T-cell (primary cell): Measurements from ENCODE around the gene IFT27. TPM values are rescaled to one million over a fixed set of nuclear protein-coding genes. Genes with fewer than 3 reads are reported as not detected.

Source experiments
- ATAC-seq, 4 experiments: fragments of 200-7000 bp in 3 of 4; fragments of 150-1000 bp in 1 of 4; cut with Tn5 transposase; replicated peaks in 1 of 4; 1 replicate in 3 of 4; 2 replicates in 1 of 4; pipeline ENCODE4 v1.10.0; 2021; ENCODE audit warnings: moderate library complexity in 3 of 4, mild to moderate bottlenecking in 2 of 4, moderate number of reproducible peaks in 1 of 4
- CTCF ChIA-PET, 2 donors: fragments of 300-600 bp; sonication (Branson Sonifier 250); formaldehyde crosslinking; loops; one replicate each; lab custom pipeline; 2022; ENCODE audit warnings: antibody characterized with exemption in 2 of 2; lab: Charles Lee
- POLR2A ChIA-PET, 2 donors: fragments of 300-600 bp; sonication (Branson Sonifier 250); formaldehyde crosslinking; loops; one replicate each; lab custom pipeline; 2022; ENCODE audit warnings: antibody characterized with exemption in 2 of 2; lab: Charles Lee
- DNase-seq, 35 experiments: peaks; one replicate each; pipeline versions ENCODE4 v3.0.0 to v3.0.0-alpha.2; 2013 to 2023
- H3K27ac ChIP-seq: one replicate; pipeline ENCODE4 v1.5.1; 2013; ENCODE audit warnings: low read length
- H3K27me3 ChIP-seq, 2 experiments: replicated peaks in 1 of 2; 1 replicate in 1 of 2; 2 replicates in 1 of 2; pipeline versions ENCODE4 v1.6.1 to v1.7.0; 2013; ENCODE audit warnings: low read length in 1 of 2, mixed read lengths in 1 of 2; ENCODE audit not compliant: control insufficient read depth in 2 of 2, insufficient read depth in 2 of 2; ENCODE audit errors: extremely low read depth in 1 of 2
- H3K36me3 ChIP-seq, 2 donors: 1 replicate in 1 of 2; 2 replicates in 1 of 2; pipeline versions ENCODE4 v1.6.1 to v1.7.0; 2013; ENCODE audit warnings: low read length in 1 of 2; ENCODE audit not compliant: control insufficient read depth in 2 of 2, insufficient read depth in 1 of 2; ENCODE audit errors: extremely low read depth in 1 of 2
- H3K4me1 ChIP-seq, 2 experiments: 1 replicate in 1 of 2; 2 replicates in 1 of 2; pipeline versions ENCODE4 v1.6.1 to v1.7.0; 2013; ENCODE audit warnings: low read length in 2 of 2, mixed read lengths in 1 of 2; ENCODE audit not compliant: insufficient read depth in 2 of 2, control insufficient read depth in 1 of 2; ENCODE audit errors: extremely low read depth in 1 of 2
- H3K4me3 ChIP-seq, 2 donors: 1 replicate in 1 of 2; 2 replicates in 1 of 2; pipeline versions ENCODE4 v1.5.1 to v1.7.0; 2013; ENCODE audit warnings: mild to moderate bottlenecking in 2 of 2, low read length in 1 of 2, moderate library complexity in 1 of 2; ENCODE audit not compliant: control insufficient read depth in 1 of 2; ENCODE audit errors: extremely low read depth in 1 of 2
- H3K9me3 ChIP-seq: 2 replicates; pipeline ENCODE4 v1.7.0; 2013
- H3K27ac Mint-ChIP-seq, 2 donors: one replicate each; pipeline ENCODE4 v1.8.0; 2020 to 2021; ENCODE audit warnings: mild to moderate bottlenecking in 2 of 2, mixed read lengths in 2 of 2
- H3K27me3 Mint-ChIP-seq, 2 donors: one replicate each; pipeline ENCODE4 v1.8.0; 2021 to 2022; ENCODE audit warnings: mixed read lengths in 2 of 2
- H3K36me3 Mint-ChIP-seq: one replicate; pipeline ENCODE4 v1.8.0; 2021; ENCODE audit warnings: mixed read lengths
- H3K4me1 Mint-ChIP-seq, 3 donors: one replicate each; pipeline ENCODE4 v1.8.0; 2020 to 2022; ENCODE audit warnings: mixed read lengths in 3 of 3, mild to moderate bottlenecking in 1 of 3
- H3K4me3 Mint-ChIP-seq, 3 donors: one replicate each; pipeline ENCODE4 v1.8.0; 2020 to 2022; ENCODE audit warnings: mild to moderate bottlenecking in 3 of 3, mixed read lengths in 3 of 3, moderate library complexity in 3 of 3
- H3K9me3 Mint-ChIP-seq, 3 donors: one replicate each; pipeline ENCODE4 v1.8.0; 2020 to 2022; ENCODE audit warnings: mixed read lengths in 3 of 3
- WGBS: methylation state at CpG from one replicate; pipeline ENCODE4 v1.1.5; 2013; ENCODE audit warnings: missing lambda C conversion rate; ENCODE audit not compliant: insufficient coverage; 5-methylcytosine and 5-hydroxymethylcytosine counted together
- total RNA-seq, 35 experiments: library from RNA in 6 of 35; stranded (reverse) in 6 of 35; fragments of 120-200 nt in 1 of 35; gene quantifications; one replicate each; pipeline versions ENCODE4 v1.2.1 to v1.2.4 and lab custom pipeline; 2013 to 2026

The IFT27 gene
- total RNA-seq, 5 donors from 2014 or later (not counting 1 experiment from before 2014, with no cell fraction given): 19.1 to 34.5 (median 32.0) TPM

DNA sequence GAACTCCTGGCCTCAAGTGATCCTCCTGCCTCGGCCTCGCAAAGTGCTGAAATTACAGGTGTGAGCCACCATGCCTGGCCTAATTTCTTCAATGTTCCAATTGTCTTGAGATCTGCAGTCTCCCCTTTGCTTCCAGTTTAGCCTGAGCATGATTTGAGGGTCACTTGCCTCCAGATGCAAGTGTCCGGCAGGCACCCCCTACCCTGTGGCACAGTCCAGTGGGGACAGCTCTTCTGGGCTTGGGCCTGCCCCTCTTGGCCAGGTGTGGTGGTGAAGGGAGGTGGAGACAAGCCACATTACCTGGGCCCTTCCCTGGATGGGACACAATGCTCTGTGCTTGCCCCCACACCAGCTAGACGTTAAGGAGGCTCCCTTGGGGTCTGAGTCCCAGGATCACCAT lies 51.1 kb downstream of the IFT27 start:
- Histone ChIP-seq H3K4me3 (no peak overlapping the region), H3K27ac (no peak overlapping the region), H3K4me1 (no peaks in the 10 kb centered on the region), H3K9me3 (no peaks in the 10 kb centered on the region), H3K27me3 (peaks cover 0 to 47% of the 10 kb centered on the region in 2 experiments), H3K36me3 (no peaks in the 10 kb centered on the region)
- Mint-ChIP-seq H3K4me1 (no peaks in the 10 kb centered on the region), H3K27me3 (peaks cover 29 to 53% of the 10 kb centered on the region in 2 donors), H3K36me3 (no peaks in the 10 kb centered on the region), H3K27ac (no peak overlapping the region), H3K9me3 (no peaks in the 10 kb centered on the region), H3K4me3 (no peak overlapping the region)
- ATAC-seq (no peak), DNase-seq (no peak)
- WGBS: 76% methylated on average over 2 of the region's 4 CpGs
- ChIA-PET POLR2A (no interaction called here), CTCF (no interaction called here)

DNA sequence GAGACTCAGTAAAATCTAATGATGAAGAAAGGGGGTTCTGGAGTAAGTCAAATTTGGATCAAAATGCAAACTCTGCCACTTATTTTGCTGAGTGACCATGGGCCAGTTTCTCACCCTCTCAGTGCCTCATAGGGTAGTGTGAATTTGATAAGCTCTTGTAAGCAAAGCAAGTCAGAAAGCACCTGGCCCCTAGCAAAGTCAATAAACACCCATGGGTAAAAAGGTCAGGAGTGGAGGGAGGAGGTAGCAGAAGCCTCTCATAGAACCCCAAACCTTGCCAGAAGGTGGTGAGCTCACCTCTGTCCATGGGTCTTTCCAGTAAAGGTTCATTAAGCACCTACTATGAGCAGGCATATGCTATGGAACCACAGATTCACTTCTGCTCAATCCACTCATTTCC lies 53.9 kb downstream of the IFT27 start:
- Histone ChIP-seq H3K9me3 (no peaks in the 10 kb centered on the region), H3K27ac (no peak overlapping the region), H3K4me1 (no peaks in the 10 kb centered on the region), H3K27me3 (peaks cover 0 to 55% of the 10 kb centered on the region in 2 experiments), H3K36me3 (no peaks in the 10 kb centered on the region), H3K4me3 (no peak overlapping the region)
- CTCF ChIA-PET: no interaction called here
- Mint-ChIP-seq H3K4me3 (no peak overlapping the region), H3K27me3 (peaks cover 42 to 52% of the 10 kb centered on the region in 2 donors), H3K36me3 (no peaks in the 10 kb centered on the region), H3K4me1 (no peaks in the 10 kb centered on the region), H3K9me3 (no peaks in the 10 kb centered on the region), H3K27ac (no peak overlapping the region)
- POLR2A ChIA-PET: no interaction called here
- no peak for ATAC-seq
- no peak for DNase-seq

DNA sequence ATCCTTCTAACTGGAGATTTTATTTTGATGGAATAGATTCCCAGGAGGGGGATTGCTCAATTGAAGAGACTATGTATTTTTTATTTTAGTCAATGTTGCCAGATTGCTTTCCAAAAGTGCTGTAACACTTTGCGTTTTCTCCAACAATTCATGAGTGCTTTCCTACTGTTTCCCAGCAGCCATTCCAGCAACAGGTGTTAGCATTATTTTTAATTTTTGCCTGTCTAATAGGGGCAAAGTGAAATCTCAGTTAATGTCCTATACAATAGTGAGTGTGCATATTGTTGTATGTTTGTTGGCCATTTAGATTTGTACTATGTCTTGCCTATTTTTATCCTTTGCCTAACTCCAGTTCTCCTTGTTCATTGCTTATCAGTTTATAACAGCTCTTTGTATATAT lies 60.3 kb downstream of the IFT27 start:
- Histone ChIP-seq H3K27ac (no peak overlapping the region), H3K36me3 (no peaks in the 10 kb centered on the region), H3K27me3 (peaks cover 0 to 31% of the 10 kb centered on the region in 2 experiments), H3K9me3 (no peaks in the 10 kb centered on the region), H3K4me1 (no peaks in the 10 kb centered on the region), H3K4me3 (no peak overlapping the region)
- H3K4me1 Mint-ChIP-seq: no peaks in the 10 kb centered on the region
- POLR2A ChIA-PET: no interaction called here
- ATAC-seq (no peak), DNase-seq (no peak)
- H3K36me3 Mint-ChIP-seq: no peaks in the 10 kb centered on the region
- H3K9me3 Mint-ChIP-seq: no peaks in the 10 kb centered on the region
- CTCF ChIA-PET: no interaction called here
- WGBS: no CpG with 5 or more reads among the region's 1 CpG
- no peak overlapping the region for H3K4me3 Mint-ChIP-seq
- H3K27me3 Mint-ChIP-seq: peaks cover 22 to 44% of the 10 kb centered on the region in 2 donors
- no peak overlapping the region for H3K27ac Mint-ChIP-seq

DNA sequence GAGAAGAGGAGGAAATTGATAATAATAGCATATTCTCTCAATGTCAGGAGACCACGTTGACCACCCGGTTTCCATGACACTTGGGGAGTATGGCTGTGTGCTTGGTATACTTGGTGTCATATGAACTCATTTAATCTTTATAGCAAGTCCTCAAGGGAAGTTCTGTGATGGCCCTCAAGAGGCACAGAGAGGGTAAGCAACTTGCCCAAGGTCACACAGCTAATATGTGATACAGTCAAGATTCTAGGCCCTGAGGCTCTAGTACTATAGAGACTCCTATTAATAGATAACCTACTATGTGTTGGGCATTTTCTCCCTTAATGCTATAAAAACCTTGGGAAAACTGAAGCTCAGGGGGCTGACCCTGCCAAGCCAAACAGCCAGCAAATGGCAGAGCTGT lies 61.8 kb downstream of the IFT27 start:
- H3K4me1 ChIP-seq: no peaks in the 10 kb centered on the region
- H3K9me3 Mint-ChIP-seq: no peaks in the 10 kb centered on the region

DNA sequence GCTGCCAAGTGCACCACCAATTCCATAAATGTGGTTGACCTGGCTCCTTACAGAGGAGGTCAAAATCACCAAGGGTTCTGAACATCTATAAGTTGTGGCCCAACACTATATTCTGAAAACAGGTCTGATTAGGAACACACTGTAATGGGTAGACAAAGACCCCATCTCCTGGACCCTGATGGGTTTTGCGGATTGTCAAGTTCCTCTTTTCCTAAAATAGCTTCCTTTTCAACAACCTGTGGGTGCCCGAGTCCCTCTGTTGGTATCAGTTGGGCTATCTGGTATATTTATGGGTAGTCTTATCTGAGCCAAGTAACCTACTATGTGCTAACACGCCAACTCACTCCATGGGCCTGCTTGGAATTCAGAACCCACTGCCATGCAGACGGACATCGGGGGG lies 62.5 kb downstream of the IFT27 start:
- WGBS: 62% methylated on average over 3 of the region's 5 CpGs
- no peak overlapping the region for H3K27ac ChIP-seq
- no peaks in the 10 kb centered on the region for H3K4me1 ChIP-seq
- Mint-ChIP-seq H3K27me3 (peaks cover 35 to 42% of the 10 kb centered on the region in 2 donors), H3K36me3 (no peaks in the 10 kb centered on the region), H3K4me3 (no peak overlapping the region), H3K4me1 (no peaks in the 10 kb centered on the region), H3K9me3 (no peaks in the 10 kb centered on the region), H3K27ac (no peak overlapping the region)
- H3K4me3 ChIP-seq: no peak overlapping the region
- ChIA-PET POLR2A (no interaction called here), CTCF (no interaction called here)
- DNase-seq (no peak), ATAC-seq (no peak)
- no peaks in the 10 kb centered on the region for H3K9me3 ChIP-seq
- peaks cover 0 to 39% of the 10 kb centered on the region in 2 experiments for H3K27me3 ChIP-seq
- H3K36me3 ChIP-seq: no peaks in the 10 kb centered on the region

More for the DNA sequence above, 61.8 kb downstream of the IFT27 start:
- no peak overlapping the region for H3K27ac ChIP-seq
- ATAC-seq (no peak), DNase-seq (no peak)
- no peaks in the 10 kb centered on the region for H3K9me3 ChIP-seq
- ChIA-PET POLR2A (no interaction called here), CTCF (no interaction called here)
- Mint-ChIP-seq H3K27ac (no peak overlapping the region), H3K4me1 (no peaks in the 10 kb centered on the region), H3K27me3 (peaks cover 30 to 39% of the 10 kb centered on the region in 2 donors), H3K36me3 (no peaks in the 10 kb centered on the region), H3K4me3 (no peak overlapping the region)
- WGBS: 80% methylated on average over 2 of the region's 2 CpGs
- H3K4me3 ChIP-seq: no peak overlapping the region
- peaks cover 0 to 36% of the 10 kb centered on the region in 2 experiments for H3K27me3 ChIP-seq
- no peaks in the 10 kb centered on the region for H3K36me3 ChIP-seq

Other genes with a start within 250 kb of the IFT27 start
- 100 to 1,000 TPM; 218 to 273 (median 242) TPM for gene EIF3D, start 247.0 kb downstream of the IFT27 start, total RNA-seq
- not detected for gene CACNG2, start 72.4 kb downstream of the IFT27 start, total RNA-seq
- not detected for gene PVALB, start 40.9 kb upstream of the IFT27 start, total RNA-seq
- gene NCF4, start 84.9 kb upstream of the IFT27 start, total RNA-seq: 10 to 100 TPM in 4 of 5 donors, 1 to 10 TPM in 1; 8.0 to 23.6 (median 15.9) TPM
- 1 to 10 TPM; 3.4 to 6.0 (median 4.1) TPM for gene CSF2RB, start 137.5 kb upstream of the IFT27 start, total RNA-seq
- 1 to 10 TPM in 3 of 5 donors, under 1 TPM in 2; 0.61 to 2.2 (median 1.0) TPM for gene TST, start 243.3 kb upstream of the IFT27 start, total RNA-seq
- gene MPST, start 243.6 kb upstream of the IFT27 start, total RNA-seq: 10 to 100 TPM in 1 of 5 donors, 1 to 10 TPM in 4; 2.4 to 10.7 (median 7.1) TPM